Medulla oblongata (tissue), 1 donor: ENCODE results near the gene CNTNAP2.

Source experiments
- DNase-seq: peaks from one replicate; pipeline ENCODE4 v3.0.0-alpha.2; 2015; ENCODE audit errors: extremely low spot score

CNTNAP2 gene

GRCh38 chr7:148084138-148084537 is 1967.5 kb downstream of the CNTNAP2 start:
- peak; percentile 94 for DNase-seq

GRCh38 chr7:148091882-148092281 is 1975.3 kb downstream of the CNTNAP2 start:
- no peak for DNase-seq

- DNase-seq: no peak
Observed at GRCh38 chr7:148093375-148094166, 1977.0 kb downstream of the CNTNAP2 start.

GRCh38 chr7:148095066-148095465 is 1978.5 kb downstream of the CNTNAP2 start:
- DNase-seq: peak; percentile 19

GRCh38 chr7:148104136-148104716 is 1987.6 kb downstream of the CNTNAP2 start:
- DNase-seq: no peak

GRCh38 chr7:148104924-148105323 is 1988.3 kb downstream of the CNTNAP2 start:
- DNase-seq: no peak

- DNase-seq: no peak
Observed at GRCh38 chr7:148105853-148106252, 1989.3 kb downstream of the CNTNAP2 start.

- no peak for DNase-seq
Observed at GRCh38 chr7:148107443-148108127, 1991.0 kb downstream of the CNTNAP2 start.

- DNase-seq: no peak
Observed at GRCh38 chr7:148108381-148108780, 1991.8 kb downstream of the CNTNAP2 start.

GRCh38 chr7:148110097-148110868 is 1993.7 kb downstream of the CNTNAP2 start:
- DNase-seq: no peak

GRCh38 chr7:148114804-148115203 is 1998.2 kb downstream of the CNTNAP2 start:
- peak; percentile 24 for DNase-seq

- DNase-seq: no peak
Observed at GRCh38 chr7:148115308-148115707, 1998.7 kb downstream of the CNTNAP2 start.

GRCh38 chr7:148116195-148116594 is 1999.6 kb downstream of the CNTNAP2 start:
- DNase-seq: no peak

- DNase-seq: peak; percentile 47
Observed at GRCh38 chr7:148116829-148117403, 2000.3 kb downstream of the CNTNAP2 start.

- DNase-seq: no peak
Observed at GRCh38 chr7:148118371-148118770, 2001.8 kb downstream of the CNTNAP2 start.

- no peak for DNase-seq
Observed at GRCh38 chr7:148121401-148121800, 2004.8 kb downstream of the CNTNAP2 start.

- DNase-seq: no peak
Observed at GRCh38 chr7:148121847-148122246, 2005.2 kb downstream of the CNTNAP2 start.

GRCh38 chr7:148124477-148124876 is 2007.9 kb downstream of the CNTNAP2 start:
- no peak for DNase-seq

GRCh38 chr7:148127374-148127773 is 2010.8 kb downstream of the CNTNAP2 start:
- DNase-seq: no peak

- DNase-seq: no peak
Observed at GRCh38 chr7:148129023-148129422, 2012.4 kb downstream of the CNTNAP2 start.

- no peak for DNase-seq
Observed at GRCh38 chr7:148135116-148135515, 2018.5 kb downstream of the CNTNAP2 start.

- DNase-seq: no peak
Observed at GRCh38 chr7:148135997-148136396, 2019.4 kb downstream of the CNTNAP2 start.
